Muscle layer of duodenum (tissue), 2 donors: ENCODE data around the gene SEMA5B.

Experiments used
- H3K27ac ChIP-seq: one replicate; pipeline ENCODE4 v1.7.0; 2013; ENCODE audit warnings: mild to moderate bottlenecking, low read length
- H3K27me3 ChIP-seq: one replicate; pipeline ENCODE4 v1.7.0; 2013; ENCODE audit warnings: low read depth, mild to moderate bottlenecking, control low read depth, low read length
- H3K36me3 ChIP-seq, 2 donors: one replicate each; pipeline ENCODE4 v1.7.0; 2013; ENCODE audit warnings: low read length in 2 of 2, control low read depth in 1 of 2, mild to moderate bottlenecking in 1 of 2; ENCODE audit not compliant: insufficient read depth in 2 of 2, control insufficient read depth in 1 of 2
- H3K4me1 ChIP-seq, 2 donors: one replicate each; pipeline ENCODE4 v1.7.0; 2013; ENCODE audit warnings: low read length in 2 of 2, mild to moderate bottlenecking in 2 of 2, control low read depth in 1 of 2, moderate library complexity in 1 of 2; ENCODE audit not compliant: insufficient read depth in 2 of 2, control insufficient read depth in 1 of 2
- H3K4me3 ChIP-seq, 2 donors: one replicate each; pipeline ENCODE4 v1.7.0; 2013; ENCODE audit warnings: low read length in 2 of 2, low read depth in 1 of 2, mild to moderate bottlenecking in 1 of 2
- H3K9me3 ChIP-seq, 2 donors: one replicate each; pipeline ENCODE4 v1.7.0; 2013; ENCODE audit warnings: low read length in 2 of 2, control low read depth in 1 of 2, mild to moderate bottlenecking in 1 of 2; ENCODE audit not compliant: control insufficient read depth in 1 of 2
- donor health status: healthy.

Gene SEMA5B

GRCh38 chr3:122928396-122929187 is 99.0 kb downstream of the SEMA5B start:
- no peak overlapping the region for H3K27ac ChIP-seq

GRCh38 chr3:122927726-122928125 is 99.8 kb downstream of the SEMA5B start:
- no peak overlapping the region for H3K27ac ChIP-seq
- no peaks in the 10 kb centered on the region for H3K4me1 ChIP-seq
- no peaks in the 10 kb centered on the region for H3K9me3 ChIP-seq
- no peaks in the 10 kb centered on the region for H3K36me3 ChIP-seq
- H3K27me3 ChIP-seq = peaks cover 6% of the 10 kb centered on the region
- no peak overlapping the region for H3K4me3 ChIP-seq

More at GRCh38 chr3:122928396-122929187, 99.0 kb downstream of the SEMA5B start:
- Histone ChIP-seq H3K27me3 (no peaks in the 10 kb centered on the region), H3K4me3 (no peak overlapping the region), H3K9me3 (no peaks in the 10 kb centered on the region), H3K36me3 (no peaks in the 10 kb centered on the region), H3K4me1 (no peaks in the 10 kb centered on the region)

GRCh38 chr3:122926811-122927210 is 100.8 kb downstream of the SEMA5B start:
- no peak overlapping the region for H3K4me3 ChIP-seq
- H3K27me3 ChIP-seq = peaks cover 15% of the 10 kb centered on the region
- no peak overlapping the region for H3K27ac ChIP-seq
- H3K36me3 ChIP-seq = no peaks in the 10 kb centered on the region
- H3K9me3 ChIP-seq = no peaks in the 10 kb centered on the region
- H3K4me1 ChIP-seq = peaks cover 0 to 5% of the 10 kb centered on the region in 2 donors

- H3K4me1 ChIP-seq = peaks cover 0 to 6% of the 10 kb centered on the region in 2 donors
- H3K4me3 ChIP-seq = no peak overlapping the region
- no peak overlapping the region for H3K27ac ChIP-seq
- peaks cover 20% of the 10 kb centered on the region for H3K27me3 ChIP-seq
- no peaks in the 10 kb centered on the region for H3K9me3 ChIP-seq
- H3K36me3 ChIP-seq = no peaks in the 10 kb centered on the region
Observed at GRCh38 chr3:122926322-122926721, 101.2 kb downstream of the SEMA5B start.

GRCh38 chr3:122925756-122926155 is 101.8 kb downstream of the SEMA5B start:
- no peak overlapping the region for H3K27ac ChIP-seq
- no peaks in the 10 kb centered on the region for H3K9me3 ChIP-seq
- no peaks in the 10 kb centered on the region for H3K36me3 ChIP-seq
- H3K4me1 ChIP-seq = peaks cover 0 to 6% of the 10 kb centered on the region in 2 donors
- no peak overlapping the region for H3K4me3 ChIP-seq
- peaks cover 22% of the 10 kb centered on the region for H3K27me3 ChIP-seq

- peaks cover 0 to 6% of the 10 kb centered on the region in 2 donors for H3K4me1 ChIP-seq
- H3K4me3 ChIP-seq = no peak overlapping the region
- H3K36me3 ChIP-seq = no peaks in the 10 kb centered on the region
- H3K27me3 ChIP-seq = peaks cover 22% of the 10 kb centered on the region
- no peak overlapping the region for H3K27ac ChIP-seq
- no peaks in the 10 kb centered on the region for H3K9me3 ChIP-seq
Observed at GRCh38 chr3:122924056-122924455, 103.5 kb downstream of the SEMA5B start.

GRCh38 chr3:122923611-122924010 is 104.0 kb downstream of the SEMA5B start:
- H3K27me3 ChIP-seq = peaks cover 22% of the 10 kb centered on the region
- H3K4me3 ChIP-seq = no peak overlapping the region
- peaks cover 0 to 6% of the 10 kb centered on the region in 2 donors for H3K4me1 ChIP-seq
- H3K9me3 ChIP-seq = no peaks in the 10 kb centered on the region
- no peaks in the 10 kb centered on the region for H3K36me3 ChIP-seq
- H3K27ac ChIP-seq = no peak overlapping the region

GRCh38 chr3:122921791-122922651 is 105.5 kb downstream of the SEMA5B start:
- Histone ChIP-seq H3K27ac (no peak overlapping the region), H3K27me3 (peaks cover 22% of the 10 kb centered on the region), H3K4me1 (peaks cover 0 to 6% of the 10 kb centered on the region in 2 donors), H3K9me3 (no peaks in the 10 kb centered on the region), H3K4me3 (peak overlapping the region in 1 of 2 donors; percentile 33), H3K36me3 (no peaks in the 10 kb centered on the region)

GRCh38 chr3:122920986-122921385 is 106.6 kb downstream of the SEMA5B start:
- H3K4me3 ChIP-seq = no peak overlapping the region
- peaks cover 0 to 6% of the 10 kb centered on the region in 2 donors for H3K4me1 ChIP-seq
- peaks cover 22% of the 10 kb centered on the region for H3K27me3 ChIP-seq
- H3K36me3 ChIP-seq = no peaks in the 10 kb centered on the region
- H3K9me3 ChIP-seq = no peaks in the 10 kb centered on the region
- H3K27ac ChIP-seq = no peak overlapping the region

GRCh38 chr3:122919291-122919610 is 108.3 kb downstream of the SEMA5B start:
- no peaks in the 10 kb centered on the region for H3K9me3 ChIP-seq
- H3K27me3 ChIP-seq = peaks cover 22% of the 10 kb centered on the region
- no peak overlapping the region for H3K4me3 ChIP-seq
- H3K4me1 ChIP-seq = peaks cover 0 to 6% of the 10 kb centered on the region in 2 donors
- H3K27ac ChIP-seq = no peak overlapping the region
- no peaks in the 10 kb centered on the region for H3K36me3 ChIP-seq

GRCh38 chr3:122918576-122919290 is 108.8 kb downstream of the SEMA5B start:
- Histone ChIP-seq H3K27me3 (peaks cover 22% of the 10 kb centered on the region), H3K4me3 (no peak overlapping the region), H3K36me3 (no peaks in the 10 kb centered on the region), H3K4me1 (peaks cover 0 to 6% of the 10 kb centered on the region in 2 donors), H3K27ac (no peak overlapping the region), H3K9me3 (no peaks in the 10 kb centered on the region)
